HepG2 (cell line): ENCODE data around the gene DST.

ENCODE experiments used
- ATF2 ChIP-seq: sonication (generic); formaldehyde crosslinking; IDR thresholded peaks from 2 replicates; pipeline ENCODE4 v1.4.0; 2020; ENCODE audit warnings: missing genetic modification reagents
- CC2D1A ChIP-seq: sonication (generic); formaldehyde crosslinking; IDR thresholded peaks from 2 replicates; pipeline ENCODE4 v1.8.1; 2023; ENCODE audit warnings: mild to moderate bottlenecking, missing genetic modification reagents
- CHCHD3 ChIP-seq: sonication (generic); formaldehyde crosslinking; IDR thresholded peaks from 2 replicates; pipeline ENCODE4 v1.8.0; 2022; ENCODE audit warnings: mild to moderate bottlenecking, missing genetic modification reagents, moderate library complexity
- CTCF ChIP-seq: sonication (generic); formaldehyde crosslinking; IDR thresholded peaks from 2 replicates; pipeline ENCODE4 v1.5.0; 2020; ENCODE audit warnings: mild to moderate bottlenecking, missing genetic modification reagents, moderate library complexity
- EHMT2 ChIP-seq: fragments of 200-600 bp; sonication (generic); IDR thresholded peaks from 2 replicates; pipeline ENCODE4 v1.7.0; 2017; ENCODE audit warnings: antibody characterized with exemption, low read depth, low read length, borderline replicate concordance
- FLYWCH1 ChIP-seq: sonication (generic); formaldehyde crosslinking; IDR thresholded peaks from 2 replicates; pipeline ENCODE4 v1.8.1; 2023; ENCODE audit warnings: mild to moderate bottlenecking, missing genetic modification reagents
- NFRKB ChIP-seq: fragments of 450-650 bp; IDR thresholded peaks from 2 replicates; pipeline ENCODE4 v1.6.1; 2017
- SP2 ChIP-seq: sonication (generic); formaldehyde crosslinking; IDR thresholded peaks from 2 replicates; pipeline ENCODE4 v1.5.1; 2020; ENCODE audit warnings: mild to moderate bottlenecking, missing genetic modification reagents
- TCF7L2 ChIP-seq: IDR thresholded peaks from 2 replicates; pipeline ENCODE4 v1.6.1; 2011; ENCODE audit warnings: mild to moderate bottlenecking, low read depth, low read length, moderate library complexity
- ZNF230 ChIP-seq: sonication (generic); formaldehyde crosslinking; IDR thresholded peaks from 2 replicates; pipeline ENCODE4 v1.4.0; 2020; ENCODE audit warnings: mild to moderate bottlenecking, missing genetic modification reagents
- ZNF329 ChIP-seq: sonication (generic); formaldehyde crosslinking; IDR thresholded peaks from 2 replicates; pipeline ENCODE4 v1.9.0; 2021; ENCODE audit warnings: low read depth, mild to moderate bottlenecking, missing genetic modification reagents
- ZNF737 ChIP-seq: sonication (generic); formaldehyde crosslinking; IDR thresholded peaks from 2 replicates; pipeline ENCODE4 v1.5.0; 2020; ENCODE audit warnings: missing genetic modification reagents, mild to moderate bottlenecking, borderline replicate concordance

- TF ChIP-seq ZNF737 (CRISPR knock-in tag) (no peak), NFRKB (no peak), TCF7L2 (no peak), SP2 (no peak), CHCHD3 (CRISPR knock-in tag) (no peak), CTCF (CRISPR knock-in tag) (no peak), ATF2 (CRISPR knock-in tag) (no peak), ZNF230 (CRISPR knock-in tag) (no peak), EHMT2 (no peak), CC2D1A (CRISPR knock-in tag) (no peak), ZNF329 (CRISPR knock-in tag) (no peak), FLYWCH1 (no peak)
Observed at GRCh38 chr6:56687551-56687950, 44.9 kb upstream of the DST start.
